ENCODE measurements around the gene VAV2.

Gene VAV2

DNA sequence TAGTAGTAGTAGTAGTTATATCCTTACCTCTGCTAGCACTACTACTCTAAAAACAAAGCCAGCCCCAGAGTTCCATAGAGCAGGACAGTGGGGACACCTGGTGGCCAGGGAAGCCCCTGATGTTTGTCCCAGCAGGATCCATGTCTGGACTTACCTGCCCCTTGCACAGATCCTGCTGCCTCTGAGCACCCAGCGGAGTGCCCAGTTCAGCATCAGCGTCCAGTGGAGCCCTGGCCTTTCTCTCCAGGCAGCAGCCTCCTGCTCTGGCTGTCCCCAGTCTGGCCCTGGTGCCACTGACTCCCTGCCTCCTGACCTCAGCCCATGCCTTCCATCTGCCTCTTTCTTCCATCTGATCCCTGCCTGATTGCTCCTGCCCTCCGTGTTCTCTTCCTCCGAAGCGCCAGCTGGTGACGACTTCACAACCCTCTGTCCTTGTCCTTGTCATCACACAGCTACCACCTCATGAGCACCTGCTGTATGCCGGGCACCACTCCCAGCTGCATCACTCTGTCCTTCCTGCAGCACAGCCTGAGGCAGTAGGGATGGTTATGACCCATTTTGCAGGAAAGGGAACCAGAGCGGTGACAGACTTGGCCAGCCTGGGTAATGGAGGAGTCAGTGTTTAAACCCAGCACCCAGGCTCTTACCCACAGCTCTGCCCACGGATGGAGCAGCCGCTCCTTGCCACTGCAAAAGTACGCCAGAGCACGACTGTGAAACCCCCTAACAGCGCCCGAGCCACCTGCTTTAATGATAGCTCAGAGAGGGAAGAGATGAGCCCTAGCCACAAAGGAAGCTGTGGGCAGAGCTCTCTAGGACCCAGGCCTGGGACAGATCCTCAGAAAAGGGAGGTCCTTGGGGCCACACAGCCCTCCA is 265.5 kb downstream of the VAV2 start:
- no peak for DNase-seq (ENCODE audit: low spot score)

DNA sequence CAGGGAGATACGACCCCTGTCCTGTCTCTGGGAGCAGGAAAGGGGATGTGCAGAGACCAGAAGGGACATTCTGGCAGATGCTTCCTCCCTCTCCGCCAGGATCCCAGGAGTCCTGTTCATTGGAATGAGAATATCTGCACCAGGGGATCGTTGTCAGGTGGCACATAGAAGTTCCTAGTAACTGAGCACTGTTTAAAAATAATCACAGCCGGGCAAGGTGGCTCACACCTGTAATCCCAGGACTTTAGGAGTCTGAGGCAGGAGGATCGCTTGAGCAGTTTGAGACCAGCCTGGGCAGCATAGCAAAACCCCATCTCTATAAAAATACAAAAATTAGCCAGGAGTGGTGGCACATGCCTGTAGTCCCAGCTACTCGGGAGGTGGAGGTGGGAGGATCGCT is 266.2 kb downstream of the VAV2 start:
- DNase-seq (ENCODE audit: low spot score), result no peak

DNA sequence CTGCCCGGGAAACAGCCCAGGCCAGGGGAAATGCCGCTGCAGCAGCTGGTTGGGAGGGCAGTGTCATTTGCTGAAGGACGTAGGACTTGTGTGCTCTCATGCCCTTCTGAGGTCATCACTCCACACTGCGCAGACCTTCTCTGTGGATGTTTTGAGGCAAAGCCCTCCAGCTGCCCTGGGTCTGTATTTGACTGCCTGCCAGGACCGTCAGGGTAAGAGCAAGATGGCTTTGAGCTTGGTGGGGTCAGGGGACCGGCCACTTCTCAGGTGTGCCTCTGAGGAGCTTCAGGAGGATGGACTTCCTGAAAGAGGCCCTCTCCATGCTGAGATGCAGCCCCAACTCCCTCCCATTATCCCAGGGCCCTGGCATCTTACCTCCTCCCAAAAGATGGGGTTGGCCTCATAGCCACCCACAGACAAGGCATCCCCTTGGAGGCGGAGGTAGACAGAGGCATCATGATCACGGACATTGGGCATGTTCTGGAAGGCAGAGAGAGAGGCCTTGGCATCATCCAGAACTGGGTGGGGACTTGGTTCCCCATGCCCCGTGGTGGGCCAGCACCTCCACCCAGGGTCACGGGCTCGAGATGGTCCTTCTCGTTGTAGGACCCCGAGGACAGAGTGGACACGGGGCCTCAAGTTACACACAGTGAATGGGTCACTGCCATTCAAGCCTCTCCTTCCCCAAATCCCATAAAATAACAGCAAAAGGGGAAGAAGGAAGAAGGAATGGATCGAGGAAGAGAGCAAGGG is 273.4 kb downstream of the VAV2 start:
- DNase-seq (ENCODE audit: low spot score), result no peak

DNA sequence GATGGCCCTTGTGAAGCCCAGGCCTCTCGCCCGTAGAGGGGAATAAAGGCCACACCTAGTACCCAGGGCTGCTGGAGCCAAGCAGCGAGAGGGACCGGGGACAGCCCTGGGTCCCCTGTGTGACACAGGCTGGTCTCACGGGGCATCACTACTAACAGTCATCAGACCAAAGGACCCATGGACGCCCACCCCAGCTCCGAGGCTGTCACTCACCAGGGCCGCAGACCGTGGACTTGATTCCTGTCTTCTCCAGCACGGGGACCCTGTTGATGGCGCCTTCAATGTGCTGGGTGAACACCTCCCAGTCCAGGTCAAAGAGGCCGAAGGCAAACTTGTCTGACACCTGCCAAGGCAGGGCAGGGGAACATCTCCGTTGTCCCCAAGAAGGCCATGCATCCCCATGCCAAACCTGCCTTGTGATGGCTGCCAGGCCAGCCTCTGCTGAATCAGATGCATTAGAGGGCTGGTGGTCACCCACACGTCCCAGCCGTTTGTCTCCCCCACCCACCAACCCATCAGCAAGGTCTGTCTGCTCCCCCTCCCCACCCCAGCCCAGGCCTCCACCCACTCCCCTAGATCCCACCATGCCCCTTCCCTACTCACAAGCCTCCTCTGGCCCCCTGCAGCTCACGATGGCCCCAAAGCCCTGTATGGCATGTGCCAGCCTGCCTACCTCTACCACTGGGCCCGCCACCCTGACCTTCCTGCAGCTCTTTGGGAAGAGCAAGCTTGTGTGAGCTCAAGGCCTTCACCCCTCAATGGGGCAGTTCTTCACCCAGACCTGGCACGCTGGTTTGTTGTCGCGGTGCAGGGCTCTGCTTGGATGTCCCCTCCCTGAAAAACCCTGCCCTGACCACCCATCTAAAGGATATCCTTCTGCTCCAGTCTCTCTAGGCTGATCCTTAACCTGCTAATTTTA is 274.8 kb downstream of the VAV2 start:
- DNase-seq (ENCODE audit: low spot score), result no peak

DNA sequence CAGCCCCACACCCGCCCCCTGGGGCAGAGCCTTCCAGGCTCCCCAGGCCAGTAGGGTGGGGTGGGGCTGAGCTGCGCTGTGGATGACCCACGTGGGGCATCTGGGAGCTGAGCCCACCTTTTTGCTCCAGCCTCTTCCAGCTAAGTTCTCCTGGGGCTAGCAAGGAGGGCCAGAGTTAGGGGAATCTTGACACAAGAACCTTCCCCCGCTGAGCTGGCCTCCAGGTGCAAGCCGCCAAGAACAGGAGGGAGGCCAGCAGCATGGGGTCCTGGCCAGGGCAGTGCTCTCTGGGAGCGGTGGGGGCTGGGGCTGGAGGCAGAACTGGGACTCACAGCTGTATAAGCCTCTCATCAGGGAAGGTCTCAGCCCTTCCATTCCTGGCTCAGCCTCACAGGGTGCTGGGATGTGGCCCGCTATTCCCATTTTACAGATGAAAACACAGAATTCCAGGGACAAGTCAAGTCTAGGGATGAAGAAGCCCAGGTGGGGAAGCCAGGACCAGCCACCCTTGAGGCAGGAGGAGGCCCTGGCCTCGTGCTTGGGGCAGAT is 275.5 kb downstream of the VAV2 start:
- no peak for DNase-seq (ENCODE audit: low spot score)

DNA sequence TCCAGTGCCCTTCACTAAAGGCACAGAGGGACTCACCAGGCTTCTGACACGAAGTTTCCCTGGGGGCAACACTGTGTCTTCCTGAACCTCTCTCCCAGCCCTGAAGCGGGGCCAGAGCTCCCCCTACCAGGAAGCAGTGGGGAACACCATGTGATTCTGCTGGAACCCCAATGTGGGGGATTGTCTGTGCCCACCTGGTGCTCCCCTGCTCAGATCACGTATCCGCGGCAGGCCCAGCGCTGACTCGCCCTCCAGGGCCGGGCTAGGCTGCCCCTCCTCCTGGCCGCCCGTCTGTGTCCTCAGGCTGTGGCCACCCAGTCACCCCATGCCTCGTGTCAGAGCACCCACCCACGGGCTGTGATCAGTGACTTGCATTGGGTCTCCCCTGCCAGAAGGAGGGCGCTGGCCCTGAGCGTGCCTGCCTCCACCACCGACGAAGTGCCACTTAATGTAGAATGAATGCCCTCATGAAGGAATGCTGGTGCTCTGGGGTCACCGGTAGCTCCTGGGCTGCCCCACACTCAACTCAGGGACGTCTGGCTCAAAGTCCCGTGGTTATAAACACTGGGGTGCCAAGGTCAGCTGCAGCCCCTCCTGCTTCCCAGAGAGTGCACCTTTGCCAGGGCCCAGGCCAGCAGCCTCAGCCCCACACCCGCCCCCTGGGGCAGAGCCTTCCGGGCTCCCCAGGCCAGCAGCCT is 276.1 kb downstream of the VAV2 start:
- no peak for DNase-seq (ENCODE audit: low spot score)

DNA sequence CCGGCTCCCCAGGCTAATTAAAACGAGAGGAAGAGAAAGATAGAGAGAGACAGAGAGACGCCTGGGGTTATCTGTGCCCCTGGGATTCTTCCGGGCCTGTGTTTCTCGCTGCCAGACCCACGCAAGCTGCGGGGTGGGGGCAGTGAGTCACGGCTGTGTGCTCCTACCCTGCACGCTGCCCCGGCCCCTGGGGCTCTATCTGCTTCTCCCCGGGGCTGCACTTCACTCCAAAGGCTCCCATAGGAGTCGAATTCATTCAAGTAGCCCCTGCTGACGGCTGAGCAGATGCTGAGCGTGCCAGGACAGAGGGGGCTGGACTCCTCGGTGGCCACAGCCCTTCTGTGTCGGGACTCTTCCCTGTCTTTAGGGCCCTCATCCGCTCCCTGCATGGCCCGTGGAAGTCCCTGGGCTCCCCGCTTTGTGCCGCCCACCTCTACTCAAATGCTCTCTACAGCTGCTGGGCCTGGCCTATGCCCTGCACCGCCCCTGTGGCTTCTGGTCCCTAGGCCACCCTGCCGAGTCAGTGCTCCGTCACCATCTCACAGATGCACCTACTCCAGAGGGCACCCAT is 276.7 kb downstream of the VAV2 start:
- no peak for DNase-seq (ENCODE audit: low spot score)

DNA sequence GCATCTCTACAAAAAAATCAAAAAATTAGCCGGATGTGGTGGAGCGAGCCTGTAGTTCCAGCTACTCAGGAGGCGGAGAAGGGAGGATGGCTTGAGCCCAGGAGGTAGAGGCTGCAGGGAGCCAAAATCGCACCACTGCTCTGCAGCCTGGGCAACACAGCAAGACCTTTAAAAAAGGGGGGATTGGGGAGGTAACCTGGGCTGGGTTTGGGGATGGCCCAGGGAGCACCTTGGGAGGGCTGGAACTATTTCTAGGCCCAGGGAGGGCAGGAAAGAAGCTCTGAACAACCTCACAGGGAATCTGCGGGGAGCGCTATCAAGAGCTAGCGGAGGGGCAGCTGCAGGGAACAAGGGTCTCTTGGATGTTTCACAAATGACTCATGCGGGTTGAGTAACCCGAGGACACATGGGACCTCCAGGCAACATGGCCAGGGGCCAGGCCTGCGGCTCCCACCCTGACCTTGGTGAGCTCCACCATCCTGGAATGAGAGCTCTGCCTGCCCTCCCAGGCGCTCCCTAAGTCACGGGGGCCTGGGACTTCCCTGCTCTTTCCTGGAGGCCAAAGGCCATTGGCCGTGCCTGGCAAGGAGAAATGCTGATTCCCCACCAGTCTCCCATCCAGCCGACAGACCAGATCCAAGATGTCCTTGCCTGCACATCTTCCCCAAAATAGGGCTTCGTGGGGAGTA is 277.4 kb downstream of the VAV2 start:
- no peak for DNase-seq (ENCODE audit: low spot score)

DNA sequence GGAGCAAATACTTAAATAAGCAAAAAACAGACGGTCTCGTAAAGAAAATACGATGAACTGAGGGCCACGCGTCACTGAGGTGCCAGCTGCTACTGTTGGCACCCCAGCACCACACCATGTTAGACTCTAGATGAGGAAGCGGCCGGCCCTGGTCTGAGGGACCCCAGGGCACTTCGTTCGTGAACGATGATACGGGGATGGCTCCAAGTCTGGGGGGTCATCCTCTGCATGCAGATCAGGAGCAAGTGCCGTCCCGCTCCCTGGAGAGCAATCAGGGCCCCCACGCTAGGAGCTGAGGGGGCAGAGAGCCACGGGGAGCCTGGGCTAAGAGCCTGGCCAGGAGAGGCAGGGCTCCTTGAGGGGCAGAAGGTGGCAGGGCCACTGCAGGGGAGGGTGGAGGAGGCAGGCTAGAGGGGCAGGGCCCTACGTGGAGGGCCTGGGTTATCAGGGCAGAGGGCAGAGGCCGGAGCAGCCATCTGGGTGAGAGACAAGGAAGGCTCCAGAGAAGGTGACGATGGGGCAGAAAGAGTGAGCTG is 278.1 kb downstream of the VAV2 start:
- DNase-seq (ENCODE audit: low spot score), result no peak

DNA sequence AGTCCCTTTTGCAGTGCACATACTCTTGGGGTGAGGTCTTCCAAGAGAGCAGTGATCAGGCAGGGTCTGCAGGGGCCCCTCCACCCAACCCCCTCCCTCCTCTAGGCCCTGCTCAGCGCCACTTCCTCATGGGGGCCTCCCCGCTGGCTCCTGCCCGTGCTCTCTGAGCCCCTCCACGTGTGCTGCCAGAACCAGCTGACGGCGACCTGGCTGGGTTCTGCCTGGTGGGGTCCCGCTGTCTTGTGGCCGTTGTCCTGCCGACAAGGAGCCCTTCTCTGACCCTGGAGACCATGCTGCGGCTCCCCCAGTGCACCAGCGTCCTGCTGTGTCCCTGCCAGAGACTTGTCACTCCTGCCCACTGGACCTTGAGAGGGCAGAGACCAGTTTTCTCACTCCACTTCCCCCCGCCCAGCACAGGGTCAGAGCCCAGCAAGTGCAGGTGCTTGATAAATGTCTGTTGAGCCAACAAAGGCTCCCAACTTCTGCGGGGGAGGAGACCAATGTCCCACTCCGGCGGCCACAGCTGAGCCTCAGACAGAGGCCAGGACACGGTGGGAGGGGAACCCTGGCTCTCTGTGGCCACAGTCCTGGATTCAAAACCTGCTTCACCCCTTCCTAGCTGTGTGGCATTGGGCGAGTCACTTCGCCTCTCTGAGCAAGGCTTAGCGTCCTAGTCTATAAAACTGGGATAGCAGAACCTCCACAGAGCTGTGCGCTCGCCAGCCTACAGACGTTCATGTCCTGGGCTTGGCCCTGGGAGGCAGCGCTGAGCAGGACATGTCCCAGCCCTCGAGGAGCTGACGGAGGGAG is 278.8 kb downstream of the VAV2 start:
- no peak for DNase-seq (ENCODE audit: low spot score)

DNA sequence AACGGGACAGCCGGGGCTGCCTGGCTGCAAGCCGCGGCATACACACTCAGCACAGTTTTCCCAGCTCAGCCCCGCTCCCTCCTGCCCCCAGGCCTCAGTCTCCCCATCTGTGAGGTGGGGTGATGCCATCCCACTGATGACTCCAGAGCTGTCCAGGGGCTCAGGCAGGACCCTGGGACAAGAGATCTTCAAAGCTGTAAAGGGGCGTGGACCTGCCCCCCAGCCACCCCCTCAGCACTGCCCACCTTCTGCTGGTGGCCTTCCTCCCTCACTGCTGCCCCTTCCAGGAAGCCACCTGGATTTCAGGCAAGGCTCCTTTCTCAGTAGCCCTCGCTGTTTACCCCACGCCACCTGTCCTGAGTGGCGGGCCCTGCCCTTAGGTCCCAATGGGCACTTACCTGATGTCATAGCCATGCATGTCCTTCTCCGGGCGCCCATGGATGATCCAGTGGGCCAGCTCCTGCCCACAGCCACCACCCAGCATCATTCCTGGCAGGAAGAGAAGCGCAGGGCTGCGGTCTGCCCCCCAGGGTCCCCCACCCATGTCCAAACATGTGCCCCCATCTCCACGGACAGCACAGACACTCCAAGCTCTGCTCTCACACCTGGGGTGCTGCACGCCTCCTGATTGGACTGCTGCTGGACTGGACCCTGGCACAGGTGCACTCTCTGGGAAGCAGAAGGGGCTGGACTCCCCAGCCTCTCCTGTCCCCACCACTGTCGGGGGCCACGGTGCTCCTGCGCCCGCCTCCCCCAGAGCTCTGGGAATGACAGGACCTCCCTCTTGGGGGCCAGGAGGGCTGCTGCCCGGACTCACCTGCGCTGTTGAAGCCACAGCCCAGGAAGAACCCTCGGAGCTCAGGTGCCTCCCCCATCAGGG is 279.7 kb downstream of the VAV2 start:
- no peak for DNase-seq (ENCODE audit: low spot score)

Data from activated CD4-positive, alpha-beta T cell treated with anti-CD3 and anti-CD28 coated beads, Interleukin-2, Interleukin-4, amounts not matched to agents 100 ng/mL and 50 ng/mL, durations not matched to agents 16 hours and 8 hours (primary cell).